SK-N-MC (cell line): Measurements from ENCODE around the gene MAP4K2.

Experiments used
- EZH2 ChIP-seq: fragments of 200-600 bp; sonication (generic); IDR thresholded peaks from one replicate; pipeline ENCODE4 v1.6.1; 2017; ENCODE audit warnings: antibody characterized with exemption
- FOXP2 ChIP-seq: optimal IDR thresholded peaks from 2 replicates; pipeline ENCODE3; 2011; ENCODE audit warnings: mild to moderate bottlenecking, moderate library complexity; ENCODE audit not compliant: insufficient read depth; ENCODE audit errors: extremely low read length, control extremely low read depth
- POLR2AphosphoS5 ChIP-seq: IDR thresholded peaks from 2 replicates; pipeline ENCODE4 v1.6.1; 2012; ENCODE audit warnings: mild to moderate bottlenecking, low read depth, low read length, borderline replicate concordance

GRCh38 chr11:64841592-64842365 is 38.8 kb upstream of the MAP4K2 start:
- TF ChIP-seq EZH2 (no peak), POLR2AphosphoS5 (no peak), FOXP2 (no peak)
